NCI-H2107 treated with DMSO at 0.1 percent for 48 hours (cell line): ENCODE results near the gene DEPDC5.
"Not testable (repeated sequence)": the region's sequence is repeated elsewhere in the genome, so short reads cannot be mapped to it uniquely, and the experiment has no call there.

ENCODE experiments used
- DNase-seq: peaks from one replicate; lab custom pipeline; 2025; ENCODE audit not compliant: unreplicated experiment; lab: John Stamatoyannopoulos, UW

The DEPDC5 gene

GRCh38 chr22:31813898-31814297, 60.1 kb downstream of the DEPDC5 start:
- DNase-seq: not testable (repeated sequence)

- DNase-seq: no peak
These were observed 61.1 kb downstream of the DEPDC5 start for GRCh38 chr22:31814942-31815341.

- not testable (repeated sequence) for DNase-seq
These were observed 61.6 kb downstream of the DEPDC5 start for GRCh38 chr22:31815383-31815814.

- DNase-seq: no peak
These were observed 62.9 kb downstream of the DEPDC5 start for GRCh38 chr22:31816750-31817149.

- DNase-seq: no peak
These were observed 64.9 kb downstream of the DEPDC5 start for GRCh38 chr22:31818481-31819392.

- DNase-seq: no peak
These were observed 66.8 kb downstream of the DEPDC5 start for GRCh38 chr22:31820655-31821054.

GRCh38 chr22:31821572-31821971, 67.8 kb downstream of the DEPDC5 start:
- DNase-seq: no peak

GRCh38 chr22:31822523-31822922, 68.7 kb downstream of the DEPDC5 start:
- no peak for DNase-seq

GRCh38 chr22:31825513-31825912, 71.7 kb downstream of the DEPDC5 start:
- no peak for DNase-seq

GRCh38 chr22:31826443-31826842, 72.6 kb downstream of the DEPDC5 start:
- no peak for DNase-seq

GRCh38 chr22:31828739-31829138, 74.9 kb downstream of the DEPDC5 start:
- no peak for DNase-seq

- DNase-seq: no peak
These were observed 75.7 kb downstream of the DEPDC5 start for GRCh38 chr22:31829505-31829904.

- no peak for DNase-seq
These were observed 76.9 kb downstream of the DEPDC5 start for GRCh38 chr22:31830721-31831070.

- DNase-seq: no peak
These were observed 80.1 kb downstream of the DEPDC5 start for GRCh38 chr22:31833930-31834329.

- no peak for DNase-seq
These were observed 82.2 kb downstream of the DEPDC5 start for GRCh38 chr22:31836010-31836409.

GRCh38 chr22:31838917-31839316, 85.1 kb downstream of the DEPDC5 start:
- DNase-seq: no peak

- no peak for DNase-seq
These were observed 86.2 kb downstream of the DEPDC5 start for GRCh38 chr22:31839986-31840385.

- DNase-seq: no peak
These were observed 86.8 kb downstream of the DEPDC5 start for GRCh38 chr22:31840585-31840984.

- no peak for DNase-seq
These were observed 87.4 kb downstream of the DEPDC5 start for GRCh38 chr22:31841078-31841827.

GRCh38 chr22:31843526-31843925, 89.7 kb downstream of the DEPDC5 start:
- DNase-seq: no peak

GRCh38 chr22:31844941-31845340, 91.1 kb downstream of the DEPDC5 start:
- DNase-seq: no peak
